GM19397 (cell line): Measurements from ENCODE around the gene TRIM63.

Experiments
- ATAC-seq: cut with Tn5 transposase; IDR thresholded peaks from one replicate; pipeline ENCODE4 v1.9.1; 2021; ENCODE audit warnings: mild to moderate bottlenecking, moderate library complexity; ENCODE audit not compliant: unreplicated experiment

Gene TRIM63

DNA sequence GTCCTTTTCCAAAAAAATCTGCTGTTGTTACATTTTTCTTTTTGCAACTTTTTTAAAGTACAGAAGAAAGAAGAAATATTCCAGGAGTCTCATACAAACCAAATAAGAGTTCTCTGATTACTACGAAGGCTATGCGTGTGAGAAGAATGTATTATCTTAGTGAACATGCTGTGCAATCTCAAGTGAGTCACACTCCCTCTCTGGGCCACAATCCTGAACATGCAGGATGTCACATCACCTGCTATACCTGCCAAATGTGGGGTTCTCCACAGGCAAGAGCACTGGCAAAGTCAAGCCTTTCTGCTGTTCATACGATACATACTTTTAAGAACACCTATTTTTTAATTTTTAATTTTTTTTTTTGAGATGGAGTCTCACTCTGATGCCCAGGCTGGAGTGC is 21.7 kb upstream of the TRIM63 start:
- no peak for ATAC-seq

DNA sequence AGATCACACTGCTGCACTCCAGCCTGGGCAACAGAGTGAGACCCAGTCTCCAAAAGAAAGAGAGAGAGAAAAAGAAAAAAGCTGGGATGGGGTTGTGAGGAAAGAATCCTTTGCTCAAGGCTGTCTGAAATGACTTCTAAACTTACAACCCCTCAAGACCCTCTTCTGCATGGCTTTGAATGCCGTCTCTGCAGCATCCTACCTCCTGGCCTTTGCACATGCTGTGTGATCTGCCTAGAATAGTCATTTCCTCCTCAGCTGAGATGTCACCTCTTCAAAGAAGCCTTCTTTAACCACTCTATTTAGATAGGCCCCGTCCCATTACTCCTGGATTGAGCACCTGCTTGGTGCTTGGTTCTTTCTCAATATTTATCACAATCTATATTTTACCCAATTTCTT is 17.4 kb upstream of the TRIM63 start:
- no peak for ATAC-seq

DNA sequence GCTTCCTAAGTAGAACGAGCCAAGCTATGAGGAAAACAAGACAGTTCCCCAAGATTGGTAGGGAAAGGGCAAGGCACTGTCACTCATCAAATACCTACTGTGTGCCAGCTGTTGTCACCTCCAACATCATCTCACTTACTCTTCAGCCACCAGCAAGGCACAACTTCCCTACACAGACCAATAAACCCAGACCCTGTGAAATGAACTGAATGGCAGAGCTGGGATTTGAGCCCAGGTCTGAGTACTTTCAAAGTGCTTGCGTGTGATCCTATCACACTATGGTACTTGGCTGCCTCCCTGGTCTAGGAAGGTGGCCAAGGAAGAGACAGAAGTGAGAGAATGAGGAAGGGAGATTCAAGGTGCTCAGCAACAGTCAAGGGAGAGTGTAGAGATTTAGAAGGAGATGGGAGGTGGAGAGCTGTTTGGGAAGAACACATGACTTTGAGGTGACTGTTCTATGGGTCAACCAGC is 16.7 kb upstream of the TRIM63 start:
- no peak for ATAC-seq

DNA sequence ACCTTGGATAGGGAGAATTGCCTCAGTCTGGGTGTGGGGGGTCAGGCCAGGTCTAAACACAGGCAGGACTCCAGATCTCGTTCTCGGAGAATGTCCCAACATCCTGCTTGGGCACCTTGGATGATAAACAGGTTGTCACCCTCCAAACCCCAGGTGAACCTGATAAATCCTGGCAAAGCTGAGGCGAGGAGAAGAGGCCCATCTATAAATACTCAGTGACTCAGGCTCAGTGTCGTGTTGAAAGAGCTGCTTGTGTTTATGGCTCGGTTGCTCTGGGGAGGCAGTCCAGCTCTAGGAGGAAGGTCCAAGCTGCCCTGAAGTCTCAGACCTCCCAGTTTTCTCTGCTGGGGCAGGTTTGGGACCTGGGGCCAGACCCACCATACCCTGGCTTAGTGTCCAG is 15.8 kb upstream of the TRIM63 start:
- no peak for ATAC-seq

DNA sequence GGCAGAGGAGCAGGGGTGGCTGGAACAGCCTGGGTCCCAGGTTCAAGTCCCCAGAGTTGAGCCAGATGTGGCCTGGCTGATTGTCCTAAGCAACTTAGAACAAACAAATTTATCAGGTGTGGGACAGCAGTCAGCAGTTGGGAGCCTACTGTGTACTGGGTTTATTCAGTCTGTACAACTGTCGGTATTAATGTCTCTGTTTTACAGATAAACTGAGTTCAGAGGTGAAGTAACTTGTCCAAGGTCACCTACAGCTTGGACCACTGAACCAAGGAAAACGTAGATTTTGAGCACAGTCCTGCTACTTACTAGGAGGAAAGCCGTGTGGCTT is 14.6 kb upstream of the TRIM63 start:
- no peak for ATAC-seq

DNA sequence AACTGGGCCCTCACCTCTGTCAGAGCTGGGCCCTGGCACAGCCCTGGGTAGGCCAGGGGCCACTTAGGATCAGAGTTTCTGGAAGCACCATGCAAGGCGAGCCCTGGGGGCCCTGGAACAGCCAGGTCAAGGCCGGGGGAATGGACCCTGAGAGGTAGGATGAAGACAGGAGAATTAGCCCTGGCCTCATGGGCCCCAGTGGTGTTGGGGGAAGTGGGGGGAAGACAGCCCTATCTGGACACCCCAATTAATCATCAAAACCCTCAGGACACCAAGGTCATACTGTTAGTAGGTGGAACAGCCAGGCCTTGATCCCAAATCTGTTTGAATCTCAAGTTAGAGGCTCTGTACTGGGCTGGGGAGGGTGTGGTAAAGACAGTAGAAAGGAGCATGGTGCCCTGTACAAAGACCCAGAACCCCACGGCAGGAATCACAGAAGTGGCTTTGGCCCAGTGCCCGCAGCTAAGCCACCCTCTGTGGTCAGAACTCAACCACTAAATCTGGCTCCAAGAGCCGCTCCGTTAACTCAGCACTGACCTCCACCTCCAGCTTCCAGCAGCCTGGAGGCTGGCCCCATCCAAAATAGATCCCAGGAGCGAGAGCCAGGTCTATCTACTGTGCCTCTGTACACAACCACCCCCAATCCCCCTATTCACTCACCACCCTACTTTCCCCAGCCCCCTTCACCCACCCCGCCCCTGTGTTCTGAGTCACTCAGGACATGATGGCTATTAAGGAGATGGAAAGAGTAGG is 14.0 kb upstream of the TRIM63 start:
- ATAC-seq: no peak

DNA sequence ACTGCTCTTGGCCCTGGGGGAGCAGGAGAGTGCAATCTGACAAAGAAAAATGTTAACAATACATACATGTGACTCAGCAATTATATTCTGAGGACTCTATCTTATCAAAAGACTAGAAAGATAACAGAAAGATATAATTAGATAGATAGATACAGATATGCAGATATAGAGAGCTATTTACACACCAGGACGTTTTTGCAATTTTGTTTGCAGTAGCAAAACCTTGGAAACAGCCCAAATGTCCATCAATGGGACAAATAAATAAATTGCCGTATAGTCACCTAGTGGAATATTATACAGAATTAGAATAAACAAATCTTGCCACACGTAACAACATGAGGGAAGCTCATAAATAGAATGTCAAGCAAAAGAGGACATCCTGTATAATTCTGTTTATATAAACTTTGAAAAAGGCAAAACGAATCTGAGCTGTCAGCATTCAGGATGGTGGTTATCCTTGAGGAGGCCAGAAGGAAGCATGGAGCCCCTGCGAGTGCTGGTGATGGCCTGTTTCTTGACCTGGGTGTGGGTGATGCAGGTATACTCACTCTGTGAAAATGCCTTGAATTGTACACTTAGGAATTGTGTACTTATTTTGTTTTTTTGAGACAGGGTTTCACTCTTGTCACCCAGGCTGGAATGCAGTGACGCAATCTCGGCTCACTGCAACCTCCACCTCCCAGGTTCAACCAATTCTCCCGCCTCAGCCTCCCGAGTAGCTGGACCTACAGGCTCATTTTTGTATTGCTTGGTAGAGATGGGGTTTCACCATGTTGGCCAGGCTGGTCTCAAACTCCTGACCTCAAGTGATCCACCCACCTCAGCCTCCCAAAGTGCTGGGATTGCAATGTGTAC is 12.8 kb upstream of the TRIM63 start:
- no peak for ATAC-seq

DNA sequence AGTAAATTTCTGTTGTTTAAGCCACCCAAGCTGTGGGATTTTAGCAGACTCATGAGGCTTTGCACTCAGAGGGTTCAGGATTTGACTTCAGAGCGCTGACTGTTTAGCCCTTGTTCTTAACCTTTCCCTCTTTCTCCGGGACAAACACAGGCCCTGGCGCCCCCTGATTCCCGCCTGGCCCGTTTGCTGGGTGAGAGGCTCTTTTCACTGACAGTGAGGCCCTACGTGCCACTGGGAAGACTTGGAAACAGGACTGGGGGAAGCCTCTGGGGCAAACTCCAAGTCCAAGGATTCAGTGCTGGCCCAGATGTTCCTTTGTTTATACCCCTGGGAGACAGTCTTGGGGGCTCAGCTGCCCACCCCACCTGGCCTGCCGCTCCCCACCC is 11.7 kb upstream of the TRIM63 start:
- ATAC-seq: no peak

DNA sequence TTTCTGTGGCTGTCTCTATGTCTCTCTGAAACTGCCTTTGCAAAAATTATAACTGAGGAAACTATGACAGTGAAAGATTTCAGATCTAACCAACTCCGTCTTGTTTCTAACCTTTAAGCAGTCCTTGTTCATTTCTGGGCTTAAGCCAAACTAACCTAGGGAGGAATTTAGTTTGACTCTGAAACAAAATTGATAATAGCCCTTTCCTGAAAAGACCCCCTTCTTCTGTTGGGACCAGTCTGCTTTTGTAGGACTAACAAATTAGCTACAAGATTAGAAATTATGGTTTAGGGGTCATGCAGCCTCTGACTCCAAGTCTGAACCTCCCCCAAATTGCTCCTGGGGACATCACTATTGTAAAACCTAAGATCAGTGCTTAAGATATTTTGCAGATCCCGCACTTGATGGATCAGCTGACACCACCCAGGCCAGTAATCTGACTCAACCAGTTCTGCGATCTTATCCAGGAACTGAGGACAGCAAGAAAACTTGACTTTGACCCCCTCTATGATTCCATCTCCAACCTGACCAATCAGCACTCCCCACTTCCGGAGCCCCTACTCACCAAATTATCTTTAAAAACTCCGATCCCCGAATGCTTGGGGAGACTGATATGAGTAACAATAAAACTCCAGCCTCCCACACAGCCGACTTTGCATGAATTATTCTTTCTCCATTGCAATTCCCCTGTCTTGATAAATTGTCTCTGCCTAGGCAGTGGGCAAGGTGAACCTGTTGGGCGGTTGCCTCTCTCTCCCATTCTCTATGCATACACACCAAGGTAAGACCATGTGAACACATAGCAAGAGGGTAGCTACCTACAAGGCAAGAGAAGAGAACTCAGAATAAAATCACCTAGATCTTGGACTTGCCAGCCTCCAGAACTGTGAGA is 11.1 kb upstream of the TRIM63 start:
- no peak for ATAC-seq

DNA sequence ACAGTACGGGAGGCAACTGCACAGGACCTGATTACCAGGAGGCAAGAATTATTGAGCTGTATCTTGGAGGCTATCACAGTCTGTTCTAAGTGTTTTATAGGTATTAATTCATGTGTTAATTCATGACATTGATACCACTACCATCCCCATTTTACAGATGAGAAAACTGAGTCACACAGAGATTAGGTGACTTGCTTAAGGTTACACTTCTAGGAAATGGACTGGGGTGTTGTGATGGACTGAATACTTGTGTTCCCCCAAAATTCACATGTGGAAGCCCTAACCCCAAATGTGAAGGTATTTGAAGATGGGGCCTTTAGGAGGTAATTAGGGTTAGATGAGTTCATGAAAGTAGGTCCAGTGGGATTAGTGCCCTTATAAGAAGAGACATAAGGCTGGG is 10.1 kb upstream of the TRIM63 start:
- ATAC-seq: no peak

DNA sequence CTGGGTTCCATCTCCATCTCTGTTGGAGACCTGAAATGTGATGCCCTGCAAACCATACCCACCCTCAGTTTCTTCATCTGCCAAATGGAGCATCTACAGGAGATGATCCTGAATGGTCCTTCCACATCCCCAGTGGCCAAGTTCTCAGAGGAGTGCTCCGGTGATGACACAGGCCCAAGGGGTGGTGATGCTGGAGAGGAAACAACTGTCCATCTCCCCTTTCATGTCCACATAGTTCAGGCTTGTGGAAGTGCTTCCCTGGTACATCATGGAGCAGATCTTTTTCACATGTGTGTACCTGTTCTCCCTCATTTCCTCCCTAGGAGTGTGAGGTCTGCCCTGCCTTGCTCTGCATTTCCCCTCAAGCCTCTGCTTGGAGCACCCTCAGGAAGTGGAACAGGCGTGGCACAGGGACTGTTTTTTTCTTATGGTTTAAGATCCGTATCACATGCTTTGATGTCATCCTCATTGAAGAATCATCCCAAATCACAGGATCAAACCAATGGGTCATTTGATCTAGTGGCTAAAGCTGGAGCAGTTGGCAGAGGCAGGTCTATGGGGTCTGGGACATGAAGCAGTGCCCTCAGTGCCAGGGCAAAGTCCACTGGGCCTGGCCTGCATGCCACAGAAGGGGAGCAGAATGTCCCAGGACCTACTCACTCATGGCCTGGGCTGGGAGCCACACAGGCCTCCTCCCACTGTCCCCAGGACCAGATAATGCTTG is 8.2 kb upstream of the TRIM63 start:
- no peak for ATAC-seq

DNA sequence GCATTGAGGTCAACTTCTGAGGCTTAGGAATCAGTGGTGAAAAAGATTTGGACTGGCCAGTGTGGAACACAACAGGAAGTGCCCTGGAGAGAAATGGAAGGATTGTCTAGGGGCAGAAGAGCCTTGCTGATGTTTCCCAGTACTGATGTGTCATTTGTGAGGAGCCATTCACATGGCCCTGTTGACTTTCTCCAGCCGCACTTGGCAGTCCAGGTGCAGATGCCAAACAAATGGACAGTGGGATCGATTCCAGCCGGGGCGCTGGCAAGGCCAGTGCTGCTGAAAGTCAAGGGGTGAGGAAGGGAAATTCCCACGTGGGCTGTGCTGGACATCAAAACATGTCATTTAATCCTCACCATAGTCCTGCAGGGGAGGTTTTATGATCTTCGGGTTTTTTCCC is 4.9 kb upstream of the TRIM63 start:
- ATAC-seq: no peak

DNA sequence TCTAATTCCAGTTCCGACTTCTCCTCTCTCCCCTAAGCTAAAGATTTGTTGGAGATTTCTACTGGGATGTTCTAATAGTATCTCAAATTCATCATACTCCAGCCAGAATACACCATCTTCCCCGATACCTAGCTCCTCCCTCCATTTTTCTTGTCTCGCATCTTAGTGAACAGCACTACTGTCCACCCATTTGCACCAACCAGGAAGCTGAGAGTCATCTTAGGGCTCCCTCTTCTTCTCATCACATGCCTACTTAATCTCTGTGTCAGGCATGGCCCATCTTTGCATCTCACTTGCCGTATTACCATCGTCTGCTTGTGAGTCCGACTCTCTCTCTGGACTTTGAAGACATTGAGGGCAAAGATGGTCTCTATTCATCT is 3.5 kb upstream of the TRIM63 start:
- ATAC-seq: no peak

DNA sequence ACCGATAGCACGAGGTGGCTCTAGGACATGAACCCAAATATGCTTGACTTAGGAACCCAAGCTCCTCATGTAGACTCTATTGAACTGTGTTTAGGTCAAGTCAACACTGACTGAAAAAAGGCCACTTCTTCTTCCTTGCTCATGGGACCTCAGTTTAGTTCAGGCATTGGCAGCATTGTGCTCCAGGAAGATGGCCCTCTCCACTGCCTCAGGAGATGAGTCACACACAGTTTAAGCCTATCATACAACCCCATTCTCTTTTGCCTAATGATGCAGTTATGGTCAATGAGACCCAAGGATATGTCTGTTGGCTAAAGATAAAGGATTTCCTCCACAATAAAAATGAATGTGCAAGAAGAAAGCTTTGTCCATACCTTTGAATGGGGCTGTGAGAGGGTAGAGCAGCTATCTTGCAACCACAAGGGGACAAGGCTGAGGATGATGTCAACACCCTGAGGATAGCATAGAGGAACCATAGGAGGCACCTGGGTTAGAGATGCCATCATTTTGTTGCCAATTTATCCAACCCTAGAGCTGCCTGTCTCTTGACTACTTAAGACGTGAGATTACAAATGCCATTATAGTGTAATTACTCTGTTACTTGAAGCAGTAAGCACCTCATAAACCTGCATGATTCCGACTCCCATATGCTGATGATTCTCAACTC is 3.0 kb upstream of the TRIM63 start:
- no peak for ATAC-seq

DNA sequence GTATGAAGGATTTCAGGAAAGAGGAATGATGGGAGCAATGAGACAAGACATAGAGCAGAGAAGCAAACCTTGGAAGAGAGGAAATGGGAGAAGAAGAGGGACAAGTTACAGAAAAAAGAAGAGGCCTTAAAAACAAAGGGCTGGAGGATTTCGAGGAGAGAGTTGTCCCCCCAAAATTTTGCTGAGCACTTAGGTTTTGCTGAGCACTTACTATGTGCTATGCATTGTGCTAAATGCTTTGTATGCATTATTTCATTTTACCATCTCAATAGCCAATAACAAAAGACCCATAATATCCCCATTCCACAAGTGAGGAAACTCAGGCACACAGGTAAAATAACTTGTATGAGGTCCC is 2.5 kb upstream of the TRIM63 start:
- no peak for ATAC-seq

DNA sequence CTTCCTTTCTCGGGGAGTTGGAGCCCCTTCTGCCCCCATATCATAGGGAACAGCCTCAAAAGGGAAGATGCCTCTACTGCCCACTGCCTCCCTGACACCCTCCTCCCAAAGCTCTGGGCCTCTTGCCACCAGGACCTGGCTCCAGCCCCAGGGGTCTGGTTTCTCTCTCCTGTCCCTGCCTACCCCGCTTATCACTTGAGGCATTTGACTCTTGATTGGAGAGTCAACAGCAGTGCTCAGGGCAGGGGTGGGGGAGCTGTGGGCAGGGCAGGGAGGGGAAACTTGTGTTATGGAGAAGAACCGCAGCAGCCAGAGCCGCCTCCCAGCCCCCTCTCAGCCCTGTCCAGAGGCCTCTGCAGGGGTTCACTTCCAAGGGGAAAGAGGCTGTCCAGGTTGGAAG is 573 bp downstream of the TRIM63 start:
- ATAC-seq: no peak

DNA sequence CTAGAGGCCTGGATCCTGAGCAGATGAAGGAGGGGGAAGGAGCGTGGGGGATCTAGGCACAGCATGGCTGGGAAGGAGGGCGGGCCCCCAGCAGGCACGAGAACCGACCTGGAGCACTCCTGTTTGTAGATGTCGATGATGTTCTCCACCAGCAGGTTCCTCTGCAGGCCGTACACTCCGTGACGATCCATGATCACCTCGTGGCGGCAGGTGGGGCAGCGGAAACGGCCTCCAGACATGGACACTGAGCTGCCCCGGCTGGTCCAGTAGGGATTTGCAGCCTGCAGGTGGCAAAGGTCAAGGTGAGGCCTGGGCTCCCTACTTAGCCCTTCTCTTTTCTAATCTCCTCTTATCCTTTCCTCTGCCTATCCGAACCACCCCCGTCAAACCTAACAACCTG is 1.3 kb downstream of the TRIM63 start:
- no peak for ATAC-seq

DNA sequence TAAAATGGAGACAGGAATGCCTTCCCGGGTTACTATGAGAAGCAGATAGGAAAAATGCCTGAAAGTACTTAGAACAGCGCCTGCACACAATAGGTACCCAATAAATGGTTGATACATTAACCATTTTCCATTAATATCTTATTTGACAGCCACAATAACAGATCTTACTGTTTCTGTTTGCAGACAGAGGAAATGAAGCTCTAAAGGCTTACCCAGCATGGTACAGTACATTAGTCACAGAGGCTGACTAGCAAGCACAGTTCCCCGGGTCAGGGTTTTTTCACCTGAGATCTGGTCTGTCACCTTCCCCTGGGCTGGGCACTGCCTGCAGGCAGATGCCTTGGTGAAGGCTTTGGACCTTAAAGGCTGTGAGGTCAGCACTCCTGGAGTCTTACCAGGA is 2.9 kb downstream of the TRIM63 start:
- ATAC-seq: no peak

DNA sequence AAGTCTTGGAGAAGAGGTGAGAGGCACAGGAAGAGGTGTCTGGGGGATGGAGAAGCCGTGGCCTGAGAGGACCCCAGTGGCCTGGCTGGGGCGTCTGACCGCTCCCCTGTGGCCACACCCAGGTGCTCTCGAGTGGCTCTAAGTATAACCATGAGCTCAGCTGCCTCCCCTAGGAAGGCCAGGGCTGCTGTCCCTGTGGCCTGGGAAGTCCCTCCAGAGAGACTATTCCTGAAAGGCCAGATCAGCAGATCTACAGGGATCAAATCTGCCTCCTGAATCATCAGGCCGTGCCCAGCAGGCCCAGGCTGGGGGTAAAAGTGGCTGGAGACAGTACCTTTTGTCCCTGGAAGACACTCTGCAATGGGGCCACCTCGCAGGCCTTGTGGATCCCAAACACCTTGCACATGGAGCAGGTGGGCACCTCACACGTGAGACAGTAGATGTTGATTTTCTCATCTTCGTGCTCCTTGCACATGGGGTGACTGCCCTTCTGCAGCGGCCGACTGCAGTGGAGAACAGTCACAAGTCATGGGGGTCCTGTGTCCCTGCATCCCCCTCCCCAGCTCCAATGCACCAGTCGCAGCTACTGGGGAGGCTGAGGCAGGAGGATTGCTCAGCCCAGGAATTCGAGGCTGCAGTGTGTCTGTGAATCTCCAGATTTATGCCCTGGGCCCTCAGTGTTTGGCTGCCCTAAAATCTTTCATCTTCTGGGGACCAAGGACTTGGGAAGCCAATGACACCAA is 6.4 kb downstream of the TRIM63 start:
- ATAC-seq: no peak

DNA sequence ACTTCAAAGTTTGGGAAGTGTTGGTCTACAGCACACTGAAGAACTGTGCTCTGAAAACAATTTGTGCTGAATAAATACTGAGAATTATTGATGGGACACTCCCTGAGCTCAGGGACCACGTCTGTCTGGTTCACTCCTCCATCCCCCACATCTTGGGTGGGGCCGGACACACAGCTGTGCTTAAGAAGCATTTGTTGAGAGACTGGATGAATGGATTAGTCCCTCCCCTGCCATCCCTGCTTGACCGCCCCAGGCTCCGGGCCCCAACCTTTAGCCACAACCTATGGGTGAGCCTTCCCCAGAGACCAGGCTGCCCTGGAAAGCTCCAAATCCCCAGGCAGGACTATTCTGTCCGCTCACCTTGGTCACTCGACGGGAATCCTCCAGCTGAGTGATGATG is 7.5 kb downstream of the TRIM63 start:
- no peak for ATAC-seq
